HepG2 (cell line): Measurements from ENCODE around the gene MAN2A2. TPM values are rescaled to one million over a fixed set of nuclear protein-coding genes. Genes with fewer than 3 reads are reported as not detected.

ENCODE experiments used
- AFF4 ChIP-seq: sonication (generic); formaldehyde crosslinking; IDR thresholded peaks from 2 replicates; pipeline ENCODE4 v1.4.0; 2020; ENCODE audit warnings: missing genetic modification reagents
- ATF3 ChIP-seq: sonication (generic); formaldehyde crosslinking; IDR thresholded peaks from 2 replicates; pipeline ENCODE4 v1.4.0; 2020; ENCODE audit warnings: missing genetic modification reagents
- JUND ChIP-seq: sonication (generic); formaldehyde crosslinking; IDR thresholded peaks from 2 replicates; pipeline ENCODE4 v1.8.0; 2022; ENCODE audit warnings: mild to moderate bottlenecking, missing genetic modification reagents
- MAX ChIP-seq: IDR thresholded peaks from 2 replicates; pipeline ENCODE4 v1.6.1; 2012; ENCODE audit warnings: inconsistent platforms
- NFIC ChIP-seq: IDR thresholded peaks from 2 replicates; pipeline ENCODE4 v1.6.1; 2012; ENCODE audit warnings: mild to moderate bottlenecking, low read length, inconsistent platforms
- TERF1 ChIP-seq: sonication (generic); formaldehyde crosslinking; IDR thresholded peaks from 2 replicates; pipeline ENCODE4 v1.8.0; 2022; ENCODE audit warnings: mild to moderate bottlenecking, missing genetic modification reagents, moderate library complexity
- THAP9 ChIP-seq: sonication (generic); formaldehyde crosslinking; IDR thresholded peaks from 2 replicates; pipeline ENCODE4; 2020; ENCODE audit warnings: missing genetic modification reagents, mild to moderate bottlenecking, borderline replicate concordance
- ZNF136 ChIP-seq: sonication (generic); formaldehyde crosslinking; IDR thresholded peaks from 2 replicates; pipeline ENCODE4 v1.8.1; 2022; ENCODE audit warnings: low read depth, mild to moderate bottlenecking, moderate library complexity, missing genetic modification reagents
- ZNF34 ChIP-seq: sonication (generic); formaldehyde crosslinking; IDR thresholded peaks from 2 replicates; pipeline ENCODE4 v1.4.0; 2020; ENCODE audit warnings: mild to moderate bottlenecking, missing genetic modification reagents, borderline replicate concordance
- ZNF710 ChIP-seq: sonication (generic); formaldehyde crosslinking; IDR thresholded peaks from 2 replicates; pipeline ENCODE4 v1.5.0; 2020; ENCODE audit warnings: mild to moderate bottlenecking, missing genetic modification reagents, borderline replicate concordance
- ZNF775 ChIP-seq: sonication (generic); formaldehyde crosslinking; IDR thresholded peaks from 2 replicates; pipeline ENCODE4 v1.4.0; 2020; ENCODE audit warnings: missing genetic modification reagents, mild to moderate bottlenecking, moderate library complexity, borderline replicate concordance
- ZNF781 ChIP-seq: sonication (generic); formaldehyde crosslinking; IDR thresholded peaks from 2 replicates; pipeline ENCODE4 v1.5.1; 2020; ENCODE audit warnings: borderline replicate concordance, mild to moderate bottlenecking, missing genetic modification reagents; ENCODE audit errors: not compliant biosample characterization
- ZUFSP ChIP-seq: sonication (generic); formaldehyde crosslinking; IDR thresholded peaks from 2 replicates; pipeline ENCODE4 v1.9.0; 2021; ENCODE audit warnings: missing genetic modification reagents, mild to moderate bottlenecking, borderline replicate concordance
- polyA plus RNA-seq, 8 experiments: library from polyadenylated mRNA; depleted of rRNA in 3 of 8; stranded (reverse) in 7 of 8; unstranded in 1 of 8; fragments of >200 nt; fragmentation: Illumina TruSeq in 4 of 8; extraction: Trizol in 4 of 8; gene quantifications; 2 replicates each; pipeline versions ENCODE4 v1.2.1 to v1.2.3, GENCODE V29; 2011 to 2016; ENCODE audit warnings: low read depth in 4 of 8, missing spikeins in 1 of 8, mixed read lengths in 1 of 8; ENCODE audit not compliant: insufficient read depth in 1 of 8
- total RNA-seq, 5 experiments: library from RNA; depleted of rRNA; stranded (reverse); fragments of >200 nt; fragmentation: Illumina TruSeq; extraction: Trizol; gene quantifications; 2 replicates each; pipeline ENCODE4 v1.2.3, GENCODE V29; 2016; ENCODE audit warnings: low read depth in 1 of 5

The MAN2A2 gene
- total and polyA plus RNA-seq, 2 of the 13 experiments (the other 11 are each of a cell fraction or from before 2014, with no cell fraction given), result 17.5 to 51.5 TPM

GRCh38 chr15:90902840-90903732, at the start of gene MAN2A2 (continued):
- no peak for TF ChIP-seq AFF4 (CRISPR knock-in tag)
- no peak for TF ChIP-seq ZNF775
- TF ChIP-seq THAP9 (CRISPR knock-in tag), result no peak
- TF ChIP-seq MAX, result 0 out of 2 replicates have a peak, but pooled peaks have one; percentile 26
- TF ChIP-seq ATF3 (CRISPR knock-in tag), result no peak
- TF ChIP-seq ZNF781 (CRISPR knock-in tag), result no peak
- no peak for TF ChIP-seq ZUFSP (CRISPR knock-in tag)
- TF ChIP-seq ZNF710 (CRISPR knock-in tag), result no peak
- TF ChIP-seq ZNF34, result no peak
- no peak for TF ChIP-seq ZNF136 (CRISPR knock-in tag)
- no peak for TF ChIP-seq JUND (CRISPR knock-in tag)
- TF ChIP-seq NFIC, result no peak
- no peak for TF ChIP-seq TERF1 (CRISPR knock-in tag)
